Neural cell (in vitro differentiated cells): Measurements from ENCODE around the gene SIN3A. TPM values are rescaled to one million over a fixed set of nuclear protein-coding genes. Genes with fewer than 3 reads are reported as not detected.

Experiments
- H2AFZ ChIP-seq: fragments of 200-600, 300-800 bp; sonication (generic), shearing (Covaris generic); 2 replicates; pipeline ENCODE4 v1.6.0; 2014; ENCODE audit warnings: low read depth, mild to moderate bottlenecking, antibody characterized with exemption, low read length, moderate library complexity
- H3F3A ChIP-seq: fragments of 200-600 bp; shearing (Covaris generic); 2 replicates; pipeline ENCODE4 v1.6.1; 2016; ENCODE audit warnings: mild to moderate bottlenecking, moderate library complexity, mixed read lengths, antibody characterized with exemption, low read length; ENCODE audit not compliant: insufficient read depth, poor library complexity, severe bottlenecking
- H3K27ac ChIP-seq: fragments of 200-600, 300-800 bp; sonication (generic), shearing (Covaris generic); 2 replicates; pipeline ENCODE4 v1.5.1; 2014; ENCODE audit warnings: mild to moderate bottlenecking, low read length, moderate library complexity
- H3K27me3 ChIP-seq: fragments of 300-800, 200-600 bp; sonication (generic), shearing (Covaris generic); 2 replicates; pipeline ENCODE4 v1.6.0; 2014; ENCODE audit warnings: mild to moderate bottlenecking, low read depth, low read length, moderate library complexity; ENCODE audit not compliant: insufficient read depth
- H3K36me3 ChIP-seq: fragments of 300-800, 200-600 bp; sonication (generic), shearing (Covaris generic); 2 replicates; pipeline ENCODE4 v1.5.1; 2014; ENCODE audit warnings: mild to moderate bottlenecking, antibody characterized with exemption, low read length, moderate library complexity; ENCODE audit not compliant: insufficient read depth
- H3K4me2 ChIP-seq: fragments of 300-800, 200-600 bp; sonication (generic), shearing (Covaris generic); 2 replicates; pipeline ENCODE4 v1.6.0; 2014; ENCODE audit warnings: mild to moderate bottlenecking, low read length
- H3K4me3 ChIP-seq: fragments of 300-800, 200-600 bp; sonication (generic), shearing (Covaris generic); 2 replicates; pipeline ENCODE4 v1.5.1; 2014; ENCODE audit warnings: mild to moderate bottlenecking, low read length, moderate library complexity
- H3K79me2 ChIP-seq: fragments of 200-600 bp; shearing (Covaris generic); replicated peaks from 2 replicates; pipeline ENCODE4 v1.6.0; 2014; ENCODE audit warnings: mild to moderate bottlenecking, low read length, moderate library complexity; ENCODE audit not compliant: insufficient read depth
- H3K9ac ChIP-seq: fragments of 300-800, 200-600 bp; sonication (generic), shearing (Covaris generic); 2 replicates; pipeline ENCODE4 v1.6.1; 2016; ENCODE audit warnings: mild to moderate bottlenecking, low read length, mixed read lengths
- H3K9me2 ChIP-seq: fragments of 200-600 bp; shearing (Covaris generic); 2 replicates; pipeline ENCODE4 v1.6.1; 2016; ENCODE audit warnings: mild to moderate bottlenecking, low read length, mixed read lengths; ENCODE audit not compliant: insufficient read depth
- H3K9me3 ChIP-seq: fragments of 200-600, 300-800 bp; sonication (generic), shearing (Covaris generic); 2 replicates; pipeline ENCODE4 v1.6.1; 2016; ENCODE audit warnings: mild to moderate bottlenecking, mixed run types, low read length, moderate library complexity, mixed read lengths
- H4K20me1 ChIP-seq: fragments of 200-600 bp; shearing (Covaris generic); 2 replicates; pipeline ENCODE4 v1.6.1; 2016; ENCODE audit warnings: mild to moderate bottlenecking, mixed run types; ENCODE audit not compliant: insufficient read depth
- EP300 ChIP-seq: fragments of 450-650 bp; conservative IDR thresholded peaks from 2 replicates; pipeline ENCODE4 v1.6.1; 2014; ENCODE audit warnings: antibody characterized with exemption, mild to moderate bottlenecking, moderate library complexity; ENCODE audit not compliant: poor library complexity, severe bottlenecking
- EZH2 ChIP-seq: fragments of 200-600, 300-800 bp; shearing (Covaris generic), sonication (generic); IDR thresholded peaks from 2 replicates; pipeline ENCODE4 v1.6.1; 2014; ENCODE audit warnings: antibody characterized with exemption, low read length, borderline replicate concordance, mild to moderate bottlenecking; ENCODE audit not compliant: insufficient read depth, poor library complexity, severe bottlenecking
- MXI1 ChIP-seq: fragments of 450-650 bp; conservative IDR thresholded peaks from 2 replicates; pipeline ENCODE4 v1.6.1; 2014; ENCODE audit warnings: antibody characterized with exemption, mild to moderate bottlenecking; ENCODE audit not compliant: poor library complexity, severe bottlenecking
- POLR2AphosphoS5 ChIP-seq: IDR thresholded peaks from 2 replicates; pipeline ENCODE4 v1.6.1; 2012
- RAD21 ChIP-seq: fragments of 450-650 bp; conservative IDR thresholded peaks from 2 replicates; pipeline ENCODE4 v1.6.1; 2014; ENCODE audit warnings: antibody characterized with exemption, mild to moderate bottlenecking, moderate library complexity
- SMC3 ChIP-seq: fragments of 450-650 bp; conservative IDR thresholded peaks from 2 replicates; pipeline ENCODE4 v1.6.1; 2014; ENCODE audit warnings: antibody characterized with exemption, mild to moderate bottlenecking, moderate library complexity; ENCODE audit not compliant: poor library complexity
- TAF1 ChIP-seq: IDR thresholded peaks from 2 replicates; pipeline ENCODE4 v1.6.1; 2012; ENCODE audit warnings: low read depth
- polyA plus RNA-seq: library from polyadenylated mRNA; depleted of rRNA; stranded (reverse); fragments of >200 nt; gene quantifications from 2 replicates; pipeline ENCODE4 v1.2.3, GENCODE V29; 2014
- TF ChIP-seq, protein P1 (sequence below): fragments of 450-650 bp; IDR thresholded peaks from 2 replicates; pipeline ENCODE4 v1.5.1; 2014; ENCODE audit warnings: antibody characterized with exemption, mild to moderate bottlenecking, moderate library complexity; ENCODE audit not compliant: poor library complexity, severe bottlenecking
- TF ChIP-seq, protein P2 (sequence below): IDR thresholded peaks from 2 replicates; pipeline ENCODE4 v1.6.1; 2012; ENCODE audit warnings: borderline replicate concordance

Gene SIN3A
- polyA plus RNA-seq, 1 donor from 2014 or later: 13.7 TPM

DNA sequence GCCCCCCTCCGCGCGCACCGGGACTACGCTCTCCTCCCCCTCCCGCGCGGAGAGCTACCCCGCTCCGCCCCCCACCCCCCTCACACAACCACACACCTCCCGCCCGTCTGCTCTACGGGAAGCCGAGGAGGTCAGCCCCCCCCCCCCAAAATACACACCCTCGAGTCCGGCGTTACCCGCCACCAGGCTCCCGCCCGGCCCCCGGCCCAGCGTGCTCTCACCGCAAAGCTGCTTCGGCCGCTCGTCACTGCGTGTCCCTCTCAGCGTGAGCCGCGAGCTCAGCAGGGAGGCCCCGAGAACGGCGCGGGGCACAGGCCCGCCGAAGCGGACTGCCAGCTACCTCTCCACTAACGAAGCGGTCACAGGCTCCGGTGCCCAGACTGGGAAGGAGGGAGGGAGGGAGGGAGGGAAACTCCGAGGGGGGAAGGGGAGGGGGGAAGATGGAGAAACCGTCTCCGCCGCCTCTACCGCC, 252 bp downstream of the SIN3A start:
- Histone ChIP-seq H2AFZ (peak overlapping the region; percentile 51), H3K4me3 (peak overlapping the region; percentile 97), H3K27me3 (no peaks in the 10 kb centered on the region), H4K20me1 (no peaks in the 10 kb centered on the region), H3F3A (no peaks in the 10 kb centered on the region), H3K27ac (peak overlapping the region; percentile 94), H3K9me2 (no peaks in the 10 kb centered on the region), H3K36me3 (no peaks in the 10 kb centered on the region), H3K9me3 (no peaks in the 10 kb centered on the region), H3K9ac (peak overlapping the region; percentile 95), H3K79me2 (peaks cover 37% of the 10 kb centered on the region), H3K4me2 (no peak overlapping the region)
- TF ChIP-seq EP300 (no peak), TAF1 (no peak), POLR2AphosphoS5 (peak; percentile 62), MXI1 (peak; percentile 8), RAD21 (no peak), EZH2 (no peak), SMC3 (no peak)
- TF ChIP-seq, protein P1, sequence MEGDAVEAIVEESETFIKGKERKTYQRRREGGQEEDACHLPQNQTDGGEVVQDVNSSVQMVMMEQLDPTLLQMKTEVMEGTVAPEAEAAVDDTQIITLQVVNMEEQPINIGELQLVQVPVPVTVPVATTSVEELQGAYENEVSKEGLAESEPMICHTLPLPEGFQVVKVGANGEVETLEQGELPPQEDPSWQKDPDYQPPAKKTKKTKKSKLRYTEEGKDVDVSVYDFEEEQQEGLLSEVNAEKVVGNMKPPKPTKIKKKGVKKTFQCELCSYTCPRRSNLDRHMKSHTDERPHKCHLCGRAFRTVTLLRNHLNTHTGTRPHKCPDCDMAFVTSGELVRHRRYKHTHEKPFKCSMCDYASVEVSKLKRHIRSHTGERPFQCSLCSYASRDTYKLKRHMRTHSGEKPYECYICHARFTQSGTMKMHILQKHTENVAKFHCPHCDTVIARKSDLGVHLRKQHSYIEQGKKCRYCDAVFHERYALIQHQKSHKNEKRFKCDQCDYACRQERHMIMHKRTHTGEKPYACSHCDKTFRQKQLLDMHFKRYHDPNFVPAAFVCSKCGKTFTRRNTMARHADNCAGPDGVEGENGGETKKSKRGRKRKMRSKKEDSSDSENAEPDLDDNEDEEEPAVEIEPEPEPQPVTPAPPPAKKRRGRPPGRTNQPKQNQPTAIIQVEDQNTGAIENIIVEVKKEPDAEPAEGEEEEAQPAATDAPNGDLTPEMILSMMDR: no peak
- TF ChIP-seq, protein P2, sequence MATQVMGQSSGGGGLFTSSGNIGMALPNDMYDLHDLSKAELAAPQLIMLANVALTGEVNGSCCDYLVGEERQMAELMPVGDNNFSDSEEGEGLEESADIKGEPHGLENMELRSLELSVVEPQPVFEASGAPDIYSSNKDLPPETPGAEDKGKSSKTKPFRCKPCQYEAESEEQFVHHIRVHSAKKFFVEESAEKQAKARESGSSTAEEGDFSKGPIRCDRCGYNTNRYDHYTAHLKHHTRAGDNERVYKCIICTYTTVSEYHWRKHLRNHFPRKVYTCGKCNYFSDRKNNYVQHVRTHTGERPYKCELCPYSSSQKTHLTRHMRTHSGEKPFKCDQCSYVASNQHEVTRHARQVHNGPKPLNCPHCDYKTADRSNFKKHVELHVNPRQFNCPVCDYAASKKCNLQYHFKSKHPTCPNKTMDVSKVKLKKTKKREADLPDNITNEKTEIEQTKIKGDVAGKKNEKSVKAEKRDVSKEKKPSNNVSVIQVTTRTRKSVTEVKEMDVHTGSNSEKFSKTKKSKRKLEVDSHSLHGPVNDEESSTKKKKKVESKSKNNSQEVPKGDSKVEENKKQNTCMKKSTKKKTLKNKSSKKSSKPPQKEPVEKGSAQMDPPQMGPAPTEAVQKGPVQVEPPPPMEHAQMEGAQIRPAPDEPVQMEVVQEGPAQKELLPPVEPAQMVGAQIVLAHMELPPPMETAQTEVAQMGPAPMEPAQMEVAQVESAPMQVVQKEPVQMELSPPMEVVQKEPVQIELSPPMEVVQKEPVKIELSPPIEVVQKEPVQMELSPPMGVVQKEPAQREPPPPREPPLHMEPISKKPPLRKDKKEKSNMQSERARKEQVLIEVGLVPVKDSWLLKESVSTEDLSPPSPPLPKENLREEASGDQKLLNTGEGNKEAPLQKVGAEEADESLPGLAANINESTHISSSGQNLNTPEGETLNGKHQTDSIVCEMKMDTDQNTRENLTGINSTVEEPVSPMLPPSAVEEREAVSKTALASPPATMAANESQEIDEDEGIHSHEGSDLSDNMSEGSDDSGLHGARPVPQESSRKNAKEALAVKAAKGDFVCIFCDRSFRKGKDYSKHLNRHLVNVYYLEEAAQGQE: peak; percentile 25

DNA sequence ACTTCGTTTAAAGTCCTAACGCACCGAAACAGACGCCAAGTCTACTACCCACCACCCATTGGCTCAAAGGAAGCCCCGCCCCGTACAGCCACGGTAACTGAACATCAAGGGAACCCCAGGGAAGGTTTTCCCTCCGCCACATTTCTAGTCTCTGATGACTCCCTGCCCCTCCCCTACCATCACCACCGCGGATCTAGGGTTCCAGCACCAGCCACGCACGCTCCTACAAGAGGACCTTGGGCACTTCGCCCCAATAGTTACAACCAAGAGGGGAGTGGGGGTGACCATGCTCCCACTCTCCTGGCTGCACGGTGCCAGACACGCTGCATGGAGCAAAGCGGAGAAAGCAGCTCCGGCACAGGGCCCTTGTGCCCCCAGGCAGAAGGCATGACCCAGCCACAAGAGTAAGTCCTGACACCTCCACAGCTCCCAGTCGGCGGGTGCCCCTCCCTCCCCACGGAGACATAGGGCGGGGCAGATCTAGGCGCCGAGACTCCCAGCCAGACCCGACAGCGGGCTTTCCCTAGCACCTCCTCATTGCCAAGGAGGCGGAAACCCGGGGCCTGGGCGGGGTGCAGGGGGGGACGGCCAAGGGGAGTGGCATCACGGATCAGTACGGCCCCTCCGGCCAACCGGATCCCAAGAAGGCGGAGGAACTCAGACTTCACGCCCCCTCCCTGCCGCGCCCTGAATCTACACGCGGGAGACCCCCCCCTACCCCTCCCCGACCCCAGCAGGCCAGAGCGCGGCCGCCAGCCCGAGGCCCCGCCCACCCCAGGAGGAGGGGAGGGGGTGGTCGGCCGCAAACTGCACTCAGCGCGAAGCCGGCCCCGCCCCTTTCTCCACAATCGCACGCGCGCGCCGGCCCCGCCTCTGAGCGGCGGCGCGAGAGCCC, 936 bp downstream of the SIN3A start:
- Histone ChIP-seq H3K27ac (peak overlapping the region; percentile 65), H3K9ac (peak overlapping the region; percentile 95), H3K36me3 (no peaks in the 10 kb centered on the region), H3K9me2 (no peaks in the 10 kb centered on the region), H3K27me3 (no peaks in the 10 kb centered on the region), H3K79me2 (peaks cover 44% of the 10 kb centered on the region), H3K4me2 (peak overlapping the region; percentile 56), H3F3A (no peaks in the 10 kb centered on the region), H3K4me3 (peak overlapping the region; percentile 97), H3K9me3 (no peaks in the 10 kb centered on the region), H2AFZ (no peak overlapping the region), H4K20me1 (no peaks in the 10 kb centered on the region)
- TF ChIP-seq MXI1 (peak; percentile 93), TAF1 (no peak), RAD21 (no peak), POLR2AphosphoS5 (peak; percentile 9), SMC3 (peak; percentile 29), EP300 (no peak), EZH2 (no peak)
- TF ChIP-seq, protein P2: no peak
- TF ChIP-seq, protein P1: no peak
